ENCODE data around the gene GJB2.

DNA sequence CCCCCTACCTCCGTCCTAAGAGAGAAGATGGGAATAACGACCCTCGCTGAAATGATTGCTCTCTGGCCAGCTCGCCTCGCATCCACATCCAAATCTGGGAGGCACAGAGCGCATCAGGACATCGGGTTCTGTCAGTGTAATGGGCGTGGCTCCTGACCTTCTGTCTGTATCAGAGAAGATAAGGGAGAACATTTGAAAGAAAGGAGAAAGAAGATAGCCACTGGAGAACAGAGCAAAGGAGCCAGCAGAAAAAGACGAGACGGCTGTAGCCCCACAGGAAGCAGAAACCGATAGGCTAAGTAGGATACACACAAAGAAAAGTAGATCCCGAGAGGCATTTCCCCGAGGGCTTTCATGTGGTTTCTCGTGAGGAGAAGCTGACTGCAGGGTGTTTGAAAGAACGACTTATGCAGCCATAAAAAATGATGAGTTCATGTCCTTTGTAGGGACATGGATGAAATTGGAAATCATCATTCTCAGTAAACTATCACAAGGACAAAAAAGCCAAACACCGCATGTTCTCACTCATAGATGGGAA is 14.0 kb upstream of the GJB2 start:
- no peak for TF ChIP-seq POLR2AphosphoS5 (IDR thresholded peaks at IDR 0.05; ENCODE audit: borderline replicate concordance, low read depth, low read length)
- TF ChIP-seq EZH2 (IDR thresholded peaks at IDR 0.05), result no peak

Measured in SK-N-MC (cell line).